Measurements from ENCODE around the gene SGCD.

The SGCD gene

DNA sequence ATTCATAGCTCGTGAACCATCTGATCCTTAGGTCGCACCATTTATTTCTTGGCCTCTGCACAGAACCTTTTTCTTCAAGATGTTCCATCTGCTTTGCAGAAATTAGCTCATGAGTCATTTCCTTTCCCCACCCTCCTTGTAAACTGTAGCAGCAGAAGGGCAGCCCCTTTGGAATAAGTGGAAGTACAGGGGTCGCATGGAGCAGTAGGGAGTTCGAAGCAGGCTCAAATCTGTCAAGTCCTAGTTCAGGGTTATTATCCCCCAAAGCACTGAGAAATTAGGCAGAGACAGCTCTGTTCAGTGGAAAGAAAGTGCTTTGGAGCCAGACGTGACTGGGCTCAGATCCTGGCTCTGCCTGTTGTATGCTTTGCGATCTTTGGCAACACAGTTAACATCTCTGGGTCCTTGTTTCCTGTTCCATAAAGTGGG, 84.2 kb downstream of the SGCD start:
- TF ChIP-seq, protein P1, sequence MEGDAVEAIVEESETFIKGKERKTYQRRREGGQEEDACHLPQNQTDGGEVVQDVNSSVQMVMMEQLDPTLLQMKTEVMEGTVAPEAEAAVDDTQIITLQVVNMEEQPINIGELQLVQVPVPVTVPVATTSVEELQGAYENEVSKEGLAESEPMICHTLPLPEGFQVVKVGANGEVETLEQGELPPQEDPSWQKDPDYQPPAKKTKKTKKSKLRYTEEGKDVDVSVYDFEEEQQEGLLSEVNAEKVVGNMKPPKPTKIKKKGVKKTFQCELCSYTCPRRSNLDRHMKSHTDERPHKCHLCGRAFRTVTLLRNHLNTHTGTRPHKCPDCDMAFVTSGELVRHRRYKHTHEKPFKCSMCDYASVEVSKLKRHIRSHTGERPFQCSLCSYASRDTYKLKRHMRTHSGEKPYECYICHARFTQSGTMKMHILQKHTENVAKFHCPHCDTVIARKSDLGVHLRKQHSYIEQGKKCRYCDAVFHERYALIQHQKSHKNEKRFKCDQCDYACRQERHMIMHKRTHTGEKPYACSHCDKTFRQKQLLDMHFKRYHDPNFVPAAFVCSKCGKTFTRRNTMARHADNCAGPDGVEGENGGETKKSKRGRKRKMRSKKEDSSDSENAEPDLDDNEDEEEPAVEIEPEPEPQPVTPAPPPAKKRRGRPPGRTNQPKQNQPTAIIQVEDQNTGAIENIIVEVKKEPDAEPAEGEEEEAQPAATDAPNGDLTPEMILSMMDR (conservative IDR thresholded peaks at IDR 0.05) = no peak
- peak overlapping the region; percentile 62 for H3K27ac ChIP-seq

DNA sequence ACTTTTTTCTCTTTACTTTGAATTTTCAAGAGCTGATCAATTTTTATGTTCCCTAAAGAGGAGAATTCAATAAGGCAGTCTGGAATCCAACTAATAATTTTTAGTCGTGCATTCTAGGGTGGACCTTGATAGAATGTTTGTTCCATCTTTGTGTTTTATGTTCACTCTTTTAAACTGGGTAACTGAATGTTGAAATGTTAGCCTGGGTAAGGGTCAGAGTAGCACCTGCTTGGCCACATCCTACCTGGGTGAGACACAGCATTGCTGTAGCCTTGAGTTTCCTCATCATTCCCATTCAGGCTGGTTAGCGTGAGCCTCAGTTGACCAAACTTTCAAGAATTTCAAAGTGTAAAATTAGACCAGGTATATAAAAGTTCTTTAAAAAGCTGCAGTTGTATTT, 85.0 kb downstream of the SGCD start:
- peak overlapping the region; percentile 62 for H3K27ac ChIP-seq
- TF ChIP-seq, protein P1 (conservative IDR thresholded peaks at IDR 0.05) = no peak

DNA sequence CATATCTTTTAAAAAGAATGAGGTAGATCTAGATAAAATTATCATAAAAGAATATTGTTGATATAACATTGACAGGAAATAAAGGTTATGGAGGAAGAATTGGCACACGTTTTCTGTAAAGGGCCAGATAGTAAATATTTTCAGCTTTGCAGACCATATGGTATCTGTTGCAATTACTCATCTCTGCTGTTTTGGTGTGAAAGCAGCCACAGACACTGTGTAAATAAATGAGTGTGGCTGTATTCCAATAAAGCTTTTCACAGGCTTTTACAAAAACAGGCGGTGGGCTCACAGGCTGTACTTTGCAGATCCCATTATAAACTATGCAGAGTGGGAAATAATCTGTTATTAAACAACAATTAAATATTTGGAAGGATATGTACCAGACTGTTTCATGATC, 87.4 kb downstream of the SGCD start:
- peak overlapping the region; percentile 60 for H3K27ac ChIP-seq
- TF ChIP-seq, protein P1 (conservative IDR thresholded peaks at IDR 0.05) = no peak

DNA sequence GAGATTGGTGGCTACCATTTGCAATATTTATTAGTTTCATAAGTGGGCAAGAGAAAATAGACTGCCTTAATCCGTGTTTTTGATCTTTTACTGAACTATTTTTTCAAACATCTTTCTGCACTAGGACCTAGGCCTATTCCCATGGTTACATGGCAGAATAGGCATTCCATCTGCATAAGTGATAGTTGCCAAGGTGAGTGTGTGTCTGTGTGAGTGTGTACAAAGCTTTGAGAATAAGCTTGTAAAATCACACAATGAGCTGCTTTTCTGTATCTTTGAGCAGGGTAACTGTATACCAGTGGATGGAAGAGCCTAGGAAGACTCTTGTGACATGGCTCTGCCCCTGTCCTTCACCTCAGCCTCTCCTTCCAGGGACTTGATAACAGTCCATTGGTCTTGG, 92.7 kb downstream of the SGCD start:
- H3K27ac ChIP-seq = peak overlapping the region; percentile 26; the same call in 1 of the 2 replicates
- TF ChIP-seq, protein P1 (conservative IDR thresholded peaks at IDR 0.05) = no peak

DNA sequence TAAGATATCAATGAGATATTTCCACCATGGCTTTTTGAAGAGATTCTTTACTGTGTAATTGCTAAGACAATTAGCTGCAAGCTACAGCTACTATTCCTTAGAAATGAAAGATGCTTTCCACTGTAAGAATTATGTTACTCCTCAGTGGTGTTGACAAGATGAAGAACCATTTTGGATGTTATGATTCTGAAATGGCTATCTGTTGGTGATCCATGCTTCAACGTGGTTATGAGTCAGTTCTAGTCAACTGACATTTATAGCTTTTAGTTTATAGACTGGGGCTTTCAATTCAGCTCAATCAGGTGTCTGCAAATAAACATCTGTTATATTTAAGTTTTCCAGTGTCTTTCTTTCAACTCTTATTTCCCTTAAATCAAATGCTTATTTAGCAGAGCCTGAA, 93.7 kb downstream of the SGCD start:
- TF ChIP-seq, protein P1 (conservative IDR thresholded peaks at IDR 0.05) = no peak
- no peak overlapping the region for H3K27ac ChIP-seq

DNA sequence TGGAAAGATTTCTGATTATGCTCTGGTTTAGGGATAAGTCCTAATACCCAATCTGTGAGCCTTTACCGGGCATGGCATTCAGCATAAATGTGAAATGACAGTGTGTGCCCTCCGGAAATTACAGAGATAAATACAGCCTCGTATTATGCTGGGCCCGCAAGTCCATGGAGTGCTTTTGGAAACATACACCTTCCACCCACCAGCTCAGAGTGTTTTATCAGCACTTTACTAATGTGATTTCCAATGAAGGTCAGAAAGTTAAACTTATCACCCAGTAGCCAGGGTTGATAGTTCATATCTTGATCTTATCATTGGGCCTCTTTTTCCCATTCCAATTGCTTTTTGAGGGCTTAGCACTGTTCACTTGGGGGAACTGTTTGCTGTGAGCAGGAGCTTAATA, 94.8 kb downstream of the SGCD start:
- TF ChIP-seq, protein P1 (conservative IDR thresholded peaks at IDR 0.05) = no peak
- H3K27ac ChIP-seq = no peak overlapping the region

DNA sequence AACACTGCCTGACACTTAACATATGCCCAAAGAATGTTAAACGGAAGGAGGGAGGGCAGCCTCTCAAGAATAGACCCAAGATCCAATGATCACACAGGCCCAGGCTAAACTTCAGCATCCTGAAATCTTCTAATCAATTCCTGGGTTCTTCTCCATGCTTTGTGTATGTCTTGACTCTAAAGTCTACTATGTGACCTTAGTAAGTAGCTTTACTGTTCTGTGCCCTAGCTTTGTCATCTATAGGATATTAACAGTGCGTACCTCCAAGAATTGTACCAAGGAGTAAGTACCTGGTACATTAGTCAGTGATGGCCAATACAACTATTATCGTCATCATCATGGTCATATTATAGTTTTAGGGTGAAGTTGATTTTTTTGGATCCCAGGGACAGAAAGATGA, 96.6 kb downstream of the SGCD start:
- TF ChIP-seq, protein P1 (conservative IDR thresholded peaks at IDR 0.05) = no peak
- no peak overlapping the region for H3K27ac ChIP-seq

DNA sequence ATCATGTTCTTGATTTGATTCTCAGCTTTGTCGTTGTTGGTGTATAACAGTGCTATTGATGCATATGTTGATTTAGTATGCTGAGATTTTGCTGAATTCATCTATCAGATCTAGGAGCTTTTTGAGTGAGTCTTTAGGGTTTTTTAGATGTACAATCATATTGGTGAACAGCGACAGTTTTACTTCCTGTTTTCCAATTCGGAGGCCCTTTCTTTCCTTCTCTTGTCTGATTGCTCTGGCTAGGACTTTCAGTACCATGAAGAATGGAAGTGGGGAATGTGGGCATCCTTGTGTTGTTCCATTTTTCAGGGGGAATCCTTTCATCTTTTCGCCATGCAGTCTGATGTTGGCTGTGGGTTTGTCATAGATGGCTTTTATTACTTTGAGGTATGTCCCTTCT, 100.4 kb downstream of the SGCD start:
- TF ChIP-seq, protein P1 (conservative IDR thresholded peaks at IDR 0.05) = no peak
- no peak overlapping the region for H3K27ac ChIP-seq
